ENCODE measurements around the gene NAP1L5.

The NAP1L5 gene

GRCh38 chr4:88720451-88721428 lies 23.1 kb upstream of the NAP1L5 start:
- DNase-seq = no peak

DNA sequence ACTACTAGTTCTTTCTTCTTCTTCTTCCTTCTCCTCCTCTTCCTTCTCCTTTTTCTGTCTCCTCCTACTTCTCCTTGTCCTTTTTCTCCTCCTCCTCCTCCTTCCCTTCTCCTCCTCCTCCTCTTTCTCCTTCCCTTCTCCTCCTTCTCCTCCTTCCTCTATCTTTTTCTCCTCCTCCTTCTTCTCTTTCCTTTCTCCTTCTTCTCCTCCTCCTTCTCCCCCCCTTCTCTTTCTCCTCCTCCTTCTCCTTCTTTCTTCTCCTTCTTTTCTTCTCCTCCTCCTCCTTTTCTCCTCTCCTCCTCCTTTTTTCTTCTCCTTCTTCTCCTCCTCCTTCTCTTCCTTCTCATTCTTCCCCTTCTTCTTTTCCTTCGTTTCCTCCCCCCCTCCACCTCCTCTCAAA lies 21.8 kb upstream of the NAP1L5 start:
- no peak for DNase-seq

DNA sequence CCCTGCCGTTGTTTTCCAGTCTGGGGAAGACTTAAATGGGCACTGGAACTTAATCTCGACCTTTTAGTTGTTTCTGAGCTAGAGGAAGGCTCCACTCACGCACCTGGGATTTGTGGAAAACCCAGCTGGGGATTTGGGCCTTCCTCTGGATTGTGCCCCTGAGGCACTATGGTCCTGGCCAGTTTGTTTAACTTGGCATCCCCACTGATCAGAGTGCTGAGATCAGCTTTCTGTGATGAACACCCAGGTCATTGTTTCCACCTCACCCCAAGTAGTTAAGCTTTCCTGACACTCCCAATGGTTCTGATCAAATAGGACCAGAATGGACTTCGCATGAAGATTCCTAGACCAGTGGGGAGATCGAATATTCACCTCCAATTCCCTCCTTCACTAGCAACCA lies 20.5 kb upstream of the NAP1L5 start:
- DNase-seq = no peak

DNA sequence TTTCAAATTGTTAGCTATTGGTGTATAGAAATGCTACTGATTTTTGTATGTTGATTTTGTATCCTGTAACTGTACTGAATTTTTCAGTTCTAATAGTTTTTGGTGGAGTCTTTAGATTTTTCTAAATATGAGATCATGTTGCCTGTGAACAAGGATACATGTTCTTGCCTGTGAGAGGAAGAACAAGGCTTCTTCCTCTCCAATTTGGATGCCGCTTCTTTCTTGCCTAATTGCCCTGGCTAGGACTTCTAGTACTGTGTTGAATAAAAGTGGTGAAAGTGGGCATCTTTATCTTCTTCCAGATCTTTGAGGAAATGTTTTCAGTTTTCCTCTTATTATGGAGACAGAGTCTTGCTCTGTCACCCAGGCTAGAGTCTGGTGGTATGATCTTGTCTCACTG lies 16.2 kb upstream of the NAP1L5 start:
- no peak for DNase-seq

DNA sequence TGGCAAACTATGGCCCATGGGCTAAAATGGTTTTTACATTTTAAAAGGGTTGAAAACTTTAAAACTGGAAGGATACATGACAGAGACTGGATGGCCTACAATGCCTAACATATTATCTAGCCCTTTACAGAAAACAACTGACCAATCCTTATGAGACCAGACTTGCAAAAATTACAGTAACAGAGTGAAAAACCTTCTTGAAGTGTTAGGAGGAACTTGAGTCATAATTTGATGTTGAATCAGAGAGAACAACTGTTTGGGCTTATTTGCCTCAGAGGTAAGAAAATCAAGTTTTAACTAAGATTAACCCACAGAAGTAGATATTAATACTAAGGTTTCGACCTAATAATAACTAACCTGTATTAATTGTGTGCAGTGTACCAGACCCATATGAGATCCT lies 12.4 kb upstream of the NAP1L5 start:
- DNase-seq = no peak

DNA sequence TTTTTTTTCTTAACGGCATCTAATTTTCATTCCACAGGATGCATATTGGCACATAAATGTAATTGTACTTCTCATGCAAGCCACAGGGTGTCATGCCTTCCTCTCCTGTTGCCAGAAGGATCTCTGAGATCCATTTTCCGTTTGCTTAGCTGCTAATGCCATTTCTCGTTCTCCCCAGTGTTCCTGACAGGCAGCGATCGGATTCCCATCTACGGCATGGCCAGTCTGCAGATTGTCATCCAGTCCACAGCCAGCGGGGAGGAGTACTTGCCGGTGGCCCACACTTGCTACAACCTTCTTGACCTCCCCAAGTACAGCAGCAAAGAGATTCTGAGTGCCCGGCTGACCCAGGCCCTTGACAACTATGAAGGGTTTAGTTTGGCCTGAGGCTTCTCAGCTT lies 8.9 kb upstream of the NAP1L5 start:
- no peak for DNase-seq

GRCh38 chr4:88705805-88706492 lies 8.3 kb upstream of the NAP1L5 start:
- no peak for DNase-seq

DNA sequence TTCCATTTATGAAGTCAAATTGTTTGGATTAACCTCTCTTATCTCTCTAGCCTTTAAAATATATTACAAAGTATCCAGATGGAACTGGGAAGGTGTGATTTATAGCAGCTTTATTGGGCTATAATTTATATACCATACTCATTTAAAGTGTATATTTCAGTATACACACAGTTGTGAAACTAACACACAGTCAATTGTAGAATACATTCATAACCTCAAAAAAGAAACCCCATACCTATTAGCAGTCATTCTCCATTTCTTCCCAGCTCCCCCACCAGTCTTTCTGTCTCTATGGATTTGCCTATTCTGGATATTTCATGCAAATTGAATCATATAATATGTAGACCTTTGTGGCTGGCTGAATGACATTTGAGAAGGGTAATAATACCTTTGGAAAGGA lies 7.6 kb upstream of the NAP1L5 start:
- DNase-seq = no peak

DNA sequence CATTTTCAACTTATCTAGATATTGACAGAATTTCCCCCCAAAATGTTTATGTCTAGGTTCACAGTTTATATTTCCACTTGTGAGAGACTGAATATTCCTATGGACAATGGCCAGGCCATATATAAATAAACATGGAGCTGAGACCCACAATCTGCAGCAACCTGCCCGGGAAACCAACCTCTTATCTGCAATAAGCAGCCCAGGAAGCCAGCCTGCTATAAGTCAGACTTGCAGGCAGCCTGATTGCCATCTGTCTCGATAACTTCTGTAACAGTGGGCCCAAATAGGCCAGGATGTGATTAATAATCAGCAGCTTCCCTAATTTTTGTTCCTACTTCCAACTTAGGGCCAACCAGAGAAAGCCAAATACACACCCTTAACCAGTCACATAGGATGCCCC lies 5.2 kb upstream of the NAP1L5 start:
- DNase-seq = no peak

GRCh38 chr4:88698519-88698918 lies 890 bp upstream of the NAP1L5 start:
- no peak for DNase-seq

GRCh38 chr4:88697141-88697540 lies 488 bp downstream of the NAP1L5 start:
- no peak for DNase-seq

GRCh38 chr4:88696630-88697029 lies 999 bp downstream of the NAP1L5 start:
- DNase-seq = no peak

DNA sequence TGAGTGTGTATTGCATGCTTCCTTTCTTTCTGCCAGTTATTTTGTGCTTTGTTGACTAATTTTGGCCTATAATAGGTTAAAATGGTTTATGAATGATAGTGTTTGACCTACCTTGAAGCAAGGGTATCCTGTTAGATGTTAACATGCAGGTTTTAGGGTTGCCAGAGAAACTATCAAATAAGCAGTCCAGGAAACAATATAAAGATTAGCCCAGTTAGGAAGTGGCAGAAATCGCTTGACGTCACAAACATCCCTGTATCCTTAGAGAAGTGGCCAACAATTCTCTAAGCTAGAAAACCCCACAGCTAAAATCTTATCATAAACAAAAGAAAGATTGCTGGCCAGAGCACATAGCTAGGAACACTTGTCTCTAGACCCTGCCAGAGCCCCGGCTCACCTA lies 3.8 kb downstream of the NAP1L5 start:
- DNase-seq = no peak

GRCh38 chr4:88690355-88690754 lies 7.3 kb downstream of the NAP1L5 start:
- DNase-seq = no peak

GRCh38 chr4:88681209-88681608 lies 16.4 kb downstream of the NAP1L5 start:
- DNase-seq = no peak

DNA sequence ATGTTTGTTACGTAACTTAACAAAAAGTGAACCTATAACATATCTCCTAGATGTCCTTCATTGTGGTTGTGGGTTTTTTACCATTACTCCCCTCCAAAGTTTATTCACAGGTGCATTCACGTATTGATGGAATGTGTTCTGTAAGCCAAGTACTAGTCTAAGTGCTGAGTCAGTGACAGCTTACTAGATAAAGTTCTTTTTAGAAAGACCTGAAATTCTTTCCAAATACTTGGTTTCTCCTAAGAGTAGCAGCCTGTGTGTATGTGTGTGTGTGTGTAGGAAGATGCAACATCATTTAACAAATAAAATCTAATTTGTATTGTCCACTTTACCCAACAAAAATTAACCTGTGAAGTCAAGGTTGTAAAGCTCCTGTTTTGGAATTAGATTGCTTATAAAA lies 22.1 kb downstream of the NAP1L5 start:
- no peak for DNase-seq

DNA sequence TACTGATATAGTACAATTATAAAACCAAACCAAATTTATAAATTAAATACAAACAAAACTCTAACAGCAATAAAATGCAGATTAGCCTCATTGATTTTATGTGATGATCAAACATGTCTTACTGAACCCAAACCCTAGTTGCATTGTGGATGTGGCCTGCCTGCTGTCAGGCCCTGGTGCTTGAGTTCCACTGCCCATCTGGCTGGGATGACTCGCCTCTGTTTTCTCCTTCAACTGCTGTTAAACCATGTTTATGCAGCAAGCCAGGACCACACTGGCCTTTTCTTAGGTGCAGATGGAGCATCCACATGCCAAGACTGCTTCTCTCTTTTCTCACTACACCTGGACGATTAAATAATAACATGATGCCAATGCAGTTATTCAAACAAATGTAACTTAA lies 22.6 kb downstream of the NAP1L5 start:
- DNase-seq = no peak

DNA sequence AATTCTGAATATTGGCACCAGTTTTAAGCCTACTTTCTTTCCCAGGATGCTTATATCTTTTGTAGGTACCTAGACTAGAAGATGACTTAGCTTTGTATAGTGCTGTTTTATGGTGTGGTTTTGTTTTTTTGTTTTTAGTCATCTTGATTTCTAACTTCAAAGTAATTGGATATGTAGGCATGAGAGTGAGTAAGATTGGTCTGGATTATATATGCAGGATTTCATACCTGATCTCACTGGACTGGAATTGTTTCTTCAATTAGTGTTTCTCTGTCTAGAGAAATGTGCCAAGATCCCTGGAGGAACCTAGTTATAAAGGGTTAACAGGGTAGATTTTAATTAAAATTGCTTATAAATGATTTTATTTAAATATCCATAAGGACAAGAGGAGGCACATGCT lies 23.1 kb downstream of the NAP1L5 start:
- no peak for DNase-seq

DNA sequence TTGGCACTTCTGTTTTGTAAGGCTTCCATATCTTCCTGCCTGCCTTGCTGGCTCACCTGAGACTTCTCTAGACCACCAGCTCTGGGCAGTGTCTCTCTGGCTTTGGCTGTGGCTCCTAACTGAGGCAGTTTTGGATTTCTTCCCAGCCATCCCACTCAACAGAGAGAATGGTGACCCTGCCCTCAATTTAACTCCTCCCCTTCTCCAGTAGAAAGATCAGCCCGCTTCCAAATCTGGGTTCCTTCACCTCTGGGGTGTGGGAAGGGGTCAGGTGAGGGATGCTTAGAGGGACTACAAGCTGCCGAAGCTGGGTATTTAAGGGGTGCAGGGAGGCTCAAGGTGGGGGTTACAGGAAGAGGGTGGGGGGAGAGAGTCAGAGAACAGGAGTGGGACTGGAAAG lies 23.7 kb downstream of the NAP1L5 start:
- DNase-seq = no peak

DNA sequence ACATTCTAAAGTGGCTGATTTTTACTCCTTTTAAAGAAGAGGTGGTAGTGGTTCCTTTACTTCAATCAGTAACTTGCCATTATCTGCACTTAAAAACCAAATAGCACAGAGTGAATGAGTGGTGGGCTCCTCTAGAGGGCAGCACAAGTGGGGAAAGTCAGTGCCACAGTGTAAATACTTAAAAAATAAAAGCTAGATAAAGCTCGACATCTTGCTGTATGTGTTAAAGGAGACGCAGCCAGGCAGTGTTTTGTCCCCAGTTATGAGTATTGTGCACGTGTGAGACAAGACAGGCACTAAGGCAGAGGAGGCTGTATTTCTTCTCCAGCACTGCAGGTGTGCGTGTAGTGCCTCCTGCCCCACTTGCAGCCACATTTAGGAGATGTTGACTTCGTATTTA lies 24.6 kb downstream of the NAP1L5 start:
- DNase-seq = no peak

GRCh38 chr4:88661739-88662138 lies 35.9 kb downstream of the NAP1L5 start:
- no peak for DNase-seq

DNA sequence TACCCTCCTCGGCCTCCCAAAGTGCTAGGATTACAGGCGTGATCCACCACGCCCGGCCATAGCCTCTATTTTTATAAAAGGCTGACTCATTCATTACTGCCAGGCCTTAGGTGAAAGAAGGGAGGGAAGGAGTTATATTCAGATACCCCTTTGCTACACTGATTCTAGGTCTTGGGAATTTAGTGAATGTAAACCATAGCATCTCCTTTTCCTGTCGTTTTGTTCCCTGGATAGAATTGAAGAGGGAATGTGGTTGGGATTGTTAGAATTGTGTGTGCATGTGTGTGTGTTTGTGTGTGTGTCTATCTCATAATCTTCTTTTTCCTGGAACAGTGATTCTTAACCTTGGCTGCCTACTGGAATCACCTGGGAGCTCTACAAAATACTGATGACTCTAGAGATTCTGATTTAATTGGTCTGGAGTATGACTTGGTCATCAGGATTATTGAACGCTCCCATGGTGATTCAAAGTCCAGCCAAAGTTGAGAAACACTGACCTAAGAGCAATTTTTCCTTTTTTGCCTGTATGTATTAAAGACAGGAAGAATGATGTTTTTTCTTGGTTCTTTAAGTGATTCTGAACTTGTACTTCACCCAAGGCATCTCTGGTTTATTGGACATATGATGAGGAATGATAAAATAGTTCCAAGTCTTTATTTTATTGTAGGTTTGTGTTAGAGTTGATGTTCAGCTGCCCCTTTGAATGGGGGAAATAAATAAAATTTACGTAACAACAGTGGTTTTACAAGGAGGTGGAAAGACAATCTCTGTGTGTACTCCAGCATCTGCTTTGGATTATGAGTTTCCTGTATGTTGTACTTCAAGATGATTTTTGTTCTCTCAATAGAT lies 37.0 kb downstream of the NAP1L5 start:
- no peak for DNase-seq

- no peak for DNase-seq
These were observed 37.8 kb downstream of the NAP1L5 start for GRCh38 chr4:88659890-88660208.

Data from NCI-H2029 treated with DMSO at 0.1 percent for 48 hours (cell line).